ENCODE measurements around the gene NT5E.
"Not testable (repeated sequence)": the region's sequence is repeated elsewhere in the genome, so short reads cannot be mapped to it uniquely, and the experiment has no call there.

Gene NT5E

DNA sequence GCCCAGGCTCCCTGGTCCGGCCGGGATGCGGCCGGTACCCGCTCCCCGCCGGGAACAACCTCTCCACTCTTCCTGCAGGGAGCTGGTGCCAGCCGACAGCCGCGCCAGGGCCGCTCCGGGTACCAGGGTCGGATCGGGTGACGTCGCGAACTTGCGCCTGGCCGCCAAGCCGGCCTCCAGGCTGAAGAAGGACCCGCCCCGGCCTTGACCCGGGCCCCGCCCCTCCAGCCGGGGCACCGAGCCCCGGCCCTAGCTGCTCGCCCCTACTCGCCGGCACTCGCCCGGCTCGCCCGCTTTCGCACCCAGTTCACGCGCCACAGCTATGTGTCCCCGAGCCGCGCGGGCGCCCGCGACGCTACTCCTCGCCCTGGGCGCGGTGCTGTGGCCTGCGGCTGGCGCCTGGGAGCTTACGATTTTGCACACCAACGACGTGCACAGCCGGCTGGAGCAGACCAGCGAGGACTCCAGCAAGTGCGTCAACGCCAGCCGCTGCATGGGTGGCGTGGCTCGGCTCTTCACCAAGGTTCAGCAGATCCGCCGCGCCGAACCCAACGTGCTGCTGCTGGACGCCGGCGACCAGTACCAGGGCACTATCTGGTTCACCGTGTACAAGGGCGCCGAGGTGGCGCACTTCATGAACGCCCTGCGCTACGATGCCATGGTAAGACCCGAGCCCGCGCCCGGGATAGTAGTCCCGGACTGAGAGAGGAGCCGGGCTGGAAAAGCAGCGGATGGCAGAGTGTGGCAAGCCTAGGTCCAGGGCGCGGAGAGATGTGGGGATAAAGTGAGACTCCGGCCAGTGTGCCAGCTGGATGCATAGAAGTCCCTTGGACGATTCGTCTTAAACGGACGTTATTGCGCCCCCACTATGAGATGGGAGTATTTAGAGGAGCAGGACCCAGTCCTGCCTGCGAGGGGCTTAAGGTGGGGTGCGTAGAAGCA is at the start of gene NT5E:
NT5E (plus strand) TSS at position 266 of the 942 bp plus-strand sequence; CDS start at position 323, 57 bp downstream.
- peak; percentile 79 for DNase-seq (ENCODE audit: low spot score)

DNA sequence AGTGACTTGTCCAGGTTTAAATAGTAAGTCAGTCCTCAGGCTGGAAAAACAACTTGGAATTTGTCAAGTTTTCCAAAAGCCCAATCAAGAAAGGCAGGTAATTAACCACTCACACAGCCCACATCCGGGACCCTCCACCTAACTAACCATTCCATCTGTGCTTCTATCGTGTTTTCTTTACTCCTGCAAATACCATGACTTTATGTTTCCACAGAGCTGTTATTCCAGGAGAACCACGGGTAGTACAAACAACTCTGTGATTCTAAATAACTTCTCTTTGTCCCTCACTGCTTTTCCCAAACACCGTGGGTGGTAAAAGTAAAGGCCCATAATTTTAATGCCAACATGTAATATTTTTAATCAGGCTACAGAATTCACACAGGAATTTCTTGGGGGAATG is 49.6 kb upstream of the NT5E start:
- DNase-seq (ENCODE audit: low spot score), result no peak

DNA sequence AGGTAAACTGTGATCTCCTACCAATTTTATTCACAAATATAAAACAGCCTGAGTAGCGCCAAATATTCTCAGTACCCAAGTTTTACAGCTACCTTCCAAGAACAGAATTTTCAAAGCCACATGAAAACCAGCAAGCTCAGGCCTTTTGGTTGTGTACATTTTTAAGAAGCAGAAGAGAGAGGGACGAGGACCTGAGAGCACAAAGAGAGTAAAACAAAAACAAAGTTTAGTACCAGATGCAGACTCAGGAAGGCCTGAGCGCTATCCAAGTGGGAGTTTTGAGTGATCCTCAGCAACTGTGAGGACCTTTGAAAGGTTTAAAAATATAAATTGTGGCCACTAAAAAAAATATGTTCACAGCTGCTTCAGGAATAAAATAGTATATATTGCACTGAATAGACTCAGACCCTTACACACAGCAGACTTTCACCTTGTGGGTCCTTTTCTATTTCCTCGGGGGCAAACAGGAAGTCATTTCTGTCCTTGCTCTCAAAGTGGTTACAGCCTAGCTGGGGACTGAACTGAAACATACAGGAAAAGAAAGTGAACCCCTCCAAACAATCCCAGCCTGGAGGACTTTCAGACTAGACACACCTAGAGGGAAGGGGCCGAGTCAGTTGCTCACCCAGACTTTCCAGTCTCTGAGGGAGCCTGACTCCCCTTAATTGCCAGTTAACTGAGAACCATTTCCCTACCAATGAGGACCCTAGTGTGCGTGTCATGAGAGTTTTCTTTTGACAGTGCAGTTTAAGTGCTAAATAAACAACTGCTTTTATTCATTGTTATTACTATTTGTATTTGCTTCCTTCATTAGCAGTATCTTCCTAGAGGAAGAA is 48.5 kb upstream of the NT5E start:
- no peak for DNase-seq (ENCODE audit: low spot score)

DNA sequence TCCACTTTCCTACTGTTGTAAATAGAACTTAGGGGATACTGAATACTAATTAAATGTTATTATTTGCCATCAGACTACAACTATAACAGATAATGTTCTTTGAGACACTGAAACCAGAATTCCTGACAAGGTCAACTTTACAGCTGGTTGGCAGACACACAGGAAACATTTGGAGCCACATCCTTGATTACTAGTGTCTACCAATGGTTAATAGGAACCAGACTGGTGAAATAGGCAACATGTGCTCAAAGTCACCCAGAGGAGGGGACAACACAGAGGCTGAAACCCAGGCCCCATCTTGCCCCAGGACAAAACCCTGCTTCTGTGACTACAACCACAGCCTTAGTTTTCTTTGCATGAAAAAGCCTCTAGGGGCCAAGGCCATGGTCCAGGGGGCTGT is 47.8 kb upstream of the NT5E start:
- DNase-seq (ENCODE audit: low spot score), result no peak

DNA sequence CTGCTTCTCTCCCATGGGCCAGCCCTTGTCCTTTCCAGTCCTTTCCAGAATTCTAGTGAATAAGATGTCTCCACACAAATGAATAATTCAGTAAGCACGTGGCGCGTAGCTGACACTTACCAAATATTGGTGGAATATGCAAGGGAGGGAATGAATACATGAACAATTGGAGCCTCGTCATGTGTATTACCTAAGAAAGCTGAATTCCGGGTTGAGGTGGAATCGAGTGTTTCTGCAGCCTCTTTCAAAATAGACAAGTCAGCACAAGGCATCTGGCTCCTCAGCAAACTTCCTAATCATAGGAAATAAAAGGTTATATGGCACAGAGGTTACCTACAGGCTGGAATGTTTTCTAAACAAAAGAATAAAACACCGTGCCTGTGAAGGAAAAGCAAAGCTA is 47.0 kb upstream of the NT5E start:
- DNase-seq (ENCODE audit: low spot score), result no peak

DNA sequence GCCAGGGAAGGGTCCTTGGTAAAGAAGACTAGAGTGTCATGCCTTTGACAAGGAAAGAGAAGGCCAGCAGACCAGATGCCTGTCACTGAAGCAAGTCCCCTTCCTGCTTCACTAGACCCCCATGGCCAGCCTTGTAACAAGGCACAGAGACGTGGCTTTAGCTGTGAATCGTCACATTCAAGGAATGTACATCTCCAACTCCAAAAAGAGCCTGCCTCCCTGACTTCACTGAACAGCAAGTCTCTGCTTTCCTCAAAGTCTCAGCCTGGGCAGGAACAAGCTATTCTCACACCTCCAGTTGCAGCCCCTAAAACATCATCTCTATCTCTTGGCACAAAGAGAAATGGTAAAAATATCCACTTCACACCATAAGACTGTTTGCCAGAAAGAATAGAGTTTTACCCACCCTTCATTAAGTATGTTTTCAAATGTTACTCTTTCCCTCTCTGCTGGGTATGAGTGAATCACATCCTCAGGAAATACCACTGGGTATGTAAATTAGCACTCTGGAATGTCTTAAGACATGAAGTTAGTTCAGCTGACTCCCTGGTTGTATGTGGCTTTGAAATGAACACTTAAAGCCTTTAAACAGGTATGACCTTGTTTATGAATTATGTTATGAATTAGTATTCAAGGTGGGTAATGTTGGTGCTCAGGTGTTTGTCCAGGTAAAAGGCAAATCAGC is 46.4 kb upstream of the NT5E start:
- DNase-seq (ENCODE audit: low spot score), result peak; percentile 57

DNA sequence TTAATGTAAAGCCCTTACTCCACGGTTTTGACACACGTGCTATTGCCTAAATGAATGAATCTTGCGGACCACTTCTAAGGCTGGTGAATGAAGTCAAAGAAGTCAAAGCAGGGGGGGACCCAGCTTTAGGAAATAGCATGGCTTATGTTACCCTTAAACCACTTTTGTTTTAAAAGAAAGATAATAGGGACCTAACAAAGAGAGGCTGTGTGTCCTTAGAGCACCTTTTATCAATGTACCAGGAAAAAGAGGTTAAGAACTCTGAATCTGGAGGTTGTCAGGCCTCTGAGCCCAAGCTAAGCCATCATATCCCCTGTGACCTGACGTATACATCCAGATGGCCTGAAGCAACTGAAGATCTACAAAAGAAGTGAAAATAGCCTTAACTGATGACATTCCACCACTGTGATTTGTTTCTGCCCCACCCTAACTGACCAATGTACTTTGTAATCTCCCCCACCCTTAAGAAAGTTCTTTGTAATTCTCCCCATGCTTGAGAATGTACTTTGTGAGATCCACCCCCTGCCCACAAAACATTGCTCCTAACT is 45.8 kb upstream of the NT5E start:
- not testable (repeated sequence) for DNase-seq (ENCODE audit: low spot score)

DNA sequence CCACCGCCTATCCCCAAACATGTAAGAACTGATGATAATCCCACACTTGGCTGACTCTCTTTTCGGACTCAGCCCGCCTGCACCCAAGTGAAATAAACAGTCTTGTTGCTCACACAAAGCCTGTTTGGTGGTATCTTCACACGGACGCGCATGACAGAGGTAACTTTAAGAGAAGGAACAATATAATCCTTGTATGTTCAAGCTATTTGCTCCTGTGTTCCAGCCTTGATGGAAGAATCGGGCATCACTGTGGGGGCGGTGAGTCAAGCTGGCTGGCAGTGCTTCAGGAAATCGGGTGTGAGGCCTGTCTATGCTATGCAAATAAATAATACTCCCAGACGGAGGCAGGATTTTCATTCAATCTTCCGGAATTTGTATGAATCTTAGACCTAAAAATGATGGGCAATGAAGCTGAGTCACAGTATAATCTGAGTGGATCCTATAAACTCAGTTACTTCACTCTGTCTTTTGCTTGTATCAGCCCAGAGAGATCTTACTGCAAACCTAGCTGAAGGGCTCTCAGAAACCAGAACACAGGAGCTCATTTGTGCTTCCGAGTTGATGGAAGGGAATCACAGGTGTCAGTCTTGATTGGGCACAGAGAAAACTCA is 45.2 kb upstream of the NT5E start:
- DNase-seq (ENCODE audit: low spot score), result peak; percentile 75

DNA sequence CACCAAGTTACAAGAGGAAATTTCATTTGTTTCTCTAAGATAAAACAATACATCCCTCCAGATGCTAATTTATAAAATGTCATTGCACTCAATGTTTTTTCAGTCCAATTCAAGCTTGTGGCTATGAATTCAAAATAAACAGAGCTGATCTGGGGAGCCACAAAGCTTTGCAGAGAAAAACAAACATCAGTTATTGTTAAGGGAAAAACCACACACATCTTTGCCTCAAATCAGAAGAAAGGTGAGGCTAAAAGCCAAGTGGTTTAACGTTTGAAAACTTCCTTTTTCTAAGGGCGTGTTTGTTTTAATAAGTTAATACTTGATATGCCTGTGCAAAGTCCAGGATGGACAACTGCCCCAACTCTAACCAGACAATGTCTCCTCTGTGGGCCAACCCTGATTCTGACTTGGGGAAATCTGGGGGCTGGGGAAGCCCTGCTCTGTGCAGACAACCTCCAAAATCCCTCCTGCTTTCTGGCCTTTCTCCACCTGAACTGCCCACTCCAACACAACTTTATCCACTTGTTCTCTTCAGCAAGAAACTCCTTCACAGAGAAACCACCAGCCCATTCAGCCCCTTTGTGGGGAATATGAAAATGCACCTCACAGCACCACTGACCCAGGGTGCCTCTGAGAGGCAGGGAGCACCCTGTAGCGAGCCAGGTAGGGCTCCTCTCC is 44.6 kb upstream of the NT5E start:
- DNase-seq (ENCODE audit: low spot score), result peak; percentile 68

DNA sequence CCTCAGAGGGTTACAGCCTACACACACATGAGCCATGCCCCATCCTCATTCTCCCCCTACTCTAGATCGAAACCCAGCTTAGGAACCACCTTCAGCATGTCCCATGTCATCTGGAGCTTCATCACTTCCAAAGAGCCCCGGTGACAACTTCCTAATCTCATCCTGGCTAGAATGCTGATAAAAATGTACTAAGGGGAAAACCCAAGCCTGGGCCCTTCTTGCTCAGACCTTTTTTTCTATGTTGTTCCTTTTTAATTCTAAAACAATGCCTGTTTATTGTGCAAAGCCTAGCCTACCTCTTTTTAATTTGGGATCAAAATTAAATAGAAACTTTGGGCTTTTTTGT is 44.1 kb upstream of the NT5E start:
- no peak for DNase-seq (ENCODE audit: low spot score)

DNA sequence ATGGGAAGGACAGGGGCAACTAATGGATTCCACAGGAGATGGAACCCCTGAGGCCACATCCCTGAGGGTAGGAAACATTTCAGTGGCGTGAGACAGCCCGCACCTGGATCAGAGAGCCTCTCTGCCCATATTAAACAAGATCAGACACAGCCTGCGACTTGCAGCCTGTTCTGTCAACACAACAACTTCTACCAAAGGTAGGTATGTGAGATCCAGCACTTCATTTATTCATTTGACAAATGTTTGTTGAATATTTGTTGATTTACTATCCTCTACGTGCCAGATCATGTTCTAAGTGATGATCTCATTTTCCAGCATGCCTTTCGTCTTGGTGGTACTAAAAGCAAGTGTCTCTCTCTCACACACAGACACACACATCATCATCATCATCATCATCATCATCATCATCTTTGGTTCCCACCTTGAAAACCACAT is 43.2 kb upstream of the NT5E start:
- no peak for DNase-seq (ENCODE audit: low spot score)

DNA sequence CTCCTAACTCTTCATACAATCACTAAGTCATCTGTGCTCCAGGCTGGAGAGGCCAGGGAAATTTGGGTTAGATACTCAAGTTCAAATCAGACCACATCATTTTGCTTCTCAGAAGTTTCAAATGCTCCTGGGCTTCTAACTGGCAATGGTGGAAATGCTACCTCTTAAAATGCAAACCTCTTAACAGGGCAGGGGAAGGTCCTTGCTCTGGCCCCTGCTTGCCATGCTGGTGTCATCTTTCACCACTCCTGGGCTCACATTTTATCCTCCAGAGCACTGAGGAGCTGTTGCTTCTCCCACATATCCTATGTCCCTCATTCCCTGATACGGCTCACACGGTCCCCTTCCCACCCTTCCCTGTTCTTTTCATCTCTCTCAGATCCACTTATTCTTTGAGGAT is 41.8 kb upstream of the NT5E start:
- no peak for DNase-seq (ENCODE audit: low spot score)

DNA sequence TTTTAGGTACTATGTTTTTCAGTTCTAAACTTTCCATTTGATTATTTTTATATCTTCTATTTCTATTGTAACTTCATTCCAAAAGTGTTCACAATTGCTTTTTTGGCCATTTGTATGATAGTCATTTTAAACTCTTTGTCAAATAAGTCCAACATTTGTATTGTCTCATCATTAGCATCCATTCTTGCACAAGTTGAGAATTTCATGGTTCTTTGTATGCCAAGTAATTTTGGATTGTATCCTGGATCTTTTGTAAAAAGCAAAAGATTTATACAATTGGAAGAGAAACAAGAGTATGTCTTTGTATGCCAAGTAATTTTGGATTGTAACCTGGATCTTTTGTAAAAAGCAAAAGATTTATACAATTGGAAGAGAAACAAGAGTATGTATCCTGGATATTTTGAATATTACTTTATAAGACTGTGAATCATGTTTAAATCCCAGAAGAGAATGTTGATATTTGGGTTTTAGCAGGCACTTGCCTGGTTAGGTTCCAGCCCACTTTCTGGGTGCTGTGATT is 36.9 kb upstream of the NT5E start:
- no peak for DNase-seq (ENCODE audit: low spot score)

DNA sequence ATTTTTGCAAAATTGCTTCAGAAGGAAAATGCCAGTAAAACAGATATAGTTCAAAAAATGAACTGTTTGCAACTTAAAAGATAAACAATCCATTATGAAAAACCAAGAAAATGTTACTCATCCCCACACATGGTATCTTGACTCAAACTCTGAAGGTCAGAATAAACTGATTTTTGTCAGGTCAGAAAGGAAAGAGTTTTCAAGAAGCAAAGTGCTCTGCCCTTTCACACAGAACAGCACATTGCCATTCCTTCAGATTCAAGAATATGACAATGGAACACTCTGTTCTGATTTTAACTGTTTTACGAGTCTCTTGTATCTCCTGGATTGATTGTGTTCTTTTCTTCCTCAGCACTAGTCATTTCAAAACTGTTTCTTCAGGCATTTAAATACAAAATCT is 33.8 kb upstream of the NT5E start:
- DNase-seq (ENCODE audit: low spot score), result no peak

DNA sequence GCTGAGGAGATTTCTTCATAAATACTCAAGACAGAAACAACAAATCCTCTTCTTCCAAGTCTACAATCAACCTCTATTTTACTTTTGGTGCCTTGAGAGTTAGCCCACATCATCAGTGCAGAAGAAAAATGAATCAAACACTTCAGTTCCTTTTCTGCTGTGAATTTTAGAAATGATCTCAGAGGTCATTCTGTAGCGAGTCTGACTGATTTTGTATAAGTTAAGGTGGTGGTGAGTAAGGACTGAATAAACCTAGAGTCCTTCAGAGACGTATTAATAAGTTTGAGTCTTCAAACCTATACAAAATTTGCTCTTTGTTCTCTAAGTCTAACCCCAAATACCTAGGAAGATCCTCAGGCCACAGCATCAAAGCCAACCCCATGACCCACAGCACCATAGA is 33.1 kb upstream of the NT5E start:
- DNase-seq (ENCODE audit: low spot score), result no peak

DNA sequence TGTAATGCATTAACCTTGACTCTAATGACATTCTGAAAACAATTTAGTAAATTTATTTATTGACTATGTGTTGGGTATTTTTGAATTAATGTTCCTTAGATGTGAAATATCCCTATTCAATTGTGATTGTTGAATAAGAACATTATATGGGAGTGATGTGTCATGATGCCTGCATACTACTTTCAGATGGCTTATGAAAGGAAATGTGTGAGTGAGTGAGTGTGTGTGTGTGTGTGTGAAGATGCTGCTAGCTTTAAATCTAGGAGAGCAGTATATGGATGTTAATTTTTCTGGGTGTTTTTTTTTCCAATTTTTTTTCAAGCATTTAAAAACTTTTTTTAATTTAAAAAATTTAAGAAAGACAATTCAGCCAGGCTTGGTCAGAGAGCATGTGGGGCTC is 32.5 kb upstream of the NT5E start:
- DNase-seq (ENCODE audit: low spot score), result no peak

DNA sequence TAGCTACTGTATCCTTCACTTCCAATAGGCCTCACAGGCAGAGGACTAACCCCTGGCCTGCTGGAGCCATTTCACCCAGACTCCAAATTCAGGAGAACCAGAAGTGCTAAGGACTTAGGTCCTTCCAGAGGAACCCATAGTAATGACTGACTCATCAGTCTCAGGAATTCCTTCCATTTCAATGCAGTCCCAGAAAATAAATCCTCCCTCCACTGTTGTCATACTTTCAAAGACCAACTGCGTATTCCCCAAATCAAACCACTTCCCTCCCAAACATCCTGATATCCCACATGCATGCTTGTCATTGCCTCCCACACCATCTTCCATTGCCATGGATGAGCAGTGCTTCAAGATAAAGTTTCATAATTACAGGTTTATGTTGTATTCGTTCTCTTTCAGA is 31.8 kb upstream of the NT5E start:
- no peak for DNase-seq (ENCODE audit: low spot score)

DNA sequence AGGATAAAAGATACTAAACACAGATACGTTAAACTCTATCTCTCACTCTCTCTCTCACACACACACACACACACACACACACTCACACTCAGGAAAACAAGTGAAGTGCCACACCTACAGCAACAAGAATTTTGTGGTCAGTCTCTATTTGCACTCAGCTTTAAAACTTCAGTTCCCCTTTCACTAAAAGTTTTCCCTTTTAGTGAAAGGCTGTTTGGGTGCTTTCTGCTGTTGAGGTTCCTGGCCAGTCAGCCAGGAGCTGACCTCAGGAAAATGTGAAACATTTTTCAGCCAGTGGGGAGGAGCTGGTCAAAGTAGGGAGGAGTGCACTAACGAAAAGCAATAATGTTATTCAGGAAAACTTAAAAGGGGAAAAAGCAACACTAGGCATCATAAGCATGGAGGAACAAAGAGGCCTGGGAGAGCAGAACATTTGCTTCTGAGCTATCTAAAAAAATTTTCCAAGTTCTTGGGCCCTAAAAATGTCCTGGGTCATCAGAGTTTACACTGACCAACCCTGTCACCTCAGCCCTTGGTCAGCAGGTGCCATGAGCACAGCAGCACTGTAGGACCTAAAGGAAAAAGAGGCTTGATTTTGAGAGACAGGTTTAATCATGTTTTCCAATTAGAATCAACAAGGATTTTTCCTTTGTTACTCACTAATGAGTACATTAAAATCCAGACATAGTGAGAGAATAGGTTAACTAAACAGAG is 30.7 kb upstream of the NT5E start:
- no peak for DNase-seq (ENCODE audit: low spot score)

DNA sequence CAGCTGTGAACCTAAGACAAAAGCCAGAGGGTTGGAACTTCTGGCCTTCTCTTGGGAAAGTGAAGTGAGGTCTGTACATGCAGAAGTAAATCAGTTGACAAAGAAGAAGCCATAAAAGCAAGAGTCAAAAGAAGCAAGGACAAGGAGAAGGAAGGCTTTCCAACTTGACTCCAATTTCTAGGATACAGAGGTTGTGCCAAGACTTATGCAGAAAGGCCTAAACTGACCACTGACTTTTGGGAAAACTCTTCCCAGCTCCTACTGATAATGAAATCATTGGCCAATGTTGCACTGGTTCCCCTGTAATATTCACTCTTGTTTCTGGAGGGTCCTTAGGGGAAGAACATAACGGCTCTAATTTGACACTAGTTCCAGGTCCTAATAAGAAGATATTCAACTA is 29.3 kb upstream of the NT5E start:
- DNase-seq (ENCODE audit: low spot score), result no peak

DNA sequence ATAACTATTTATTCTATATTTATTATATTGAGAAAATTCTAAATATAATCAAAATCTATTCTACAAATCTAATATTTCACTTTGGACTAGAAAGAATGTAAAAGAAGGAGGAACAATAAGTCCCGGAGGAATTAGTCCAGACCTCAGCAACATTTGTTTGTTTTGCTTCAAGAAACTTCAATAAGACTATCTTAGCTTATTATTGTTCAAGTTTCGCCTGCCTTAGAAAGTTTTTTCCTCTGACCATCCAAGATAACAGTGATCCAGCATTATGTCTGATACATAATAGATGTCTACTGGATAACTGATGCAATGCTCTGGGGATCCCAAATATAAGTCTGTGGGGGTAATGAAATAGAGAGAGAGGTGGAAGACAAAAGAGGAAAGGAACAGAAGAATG is 28.7 kb upstream of the NT5E start:
- DNase-seq (ENCODE audit: low spot score), result no peak

Measured in LoVo (cell line).